A549 (cell line): ENCODE data around the gene DNAH1. TPM values are rescaled to one million over a fixed set of nuclear protein-coding genes. Genes with fewer than 3 reads are reported as not detected.

ENCODE experiments used
- ATAC-seq, 2 experiments: fragments of 200-7000 bp in 1 of 2; fragments of >200 bp in 1 of 2; cut with Nextera tagmentation in 1 of 2; cut with Tn5 transposase in 1 of 2; 3 replicates each; pipeline versions ENCODE4 v1.8.0 to v1.9.1; 2018 to 2020; ENCODE audit warnings: mild to moderate bottlenecking in 1 of 2, moderate library complexity in 1 of 2
- CTCF ChIA-PET: fragments of 300-600 bp; sonication (Branson Sonifier 250); formaldehyde crosslinking; extraction: SDS; loops from one replicate; lab custom pipeline; 2021; ENCODE audit warnings: antibody characterized with exemption, inconsistent platforms; lab: Yijun Ruan, JAX
- POLR2A ChIA-PET: fragments of 350-600 bp; formaldehyde crosslinking; extraction: SDS; loops from one replicate; lab custom pipeline; 2021; ENCODE audit warnings: antibody characterized with exemption, inconsistent platforms; lab: Yijun Ruan, JAX
- DNase-seq, 2 experiments: peaks; one replicate each; pipeline versions ENCODE4 v3.0.0 to v3.0.0-alpha.2; 2011 to 2016; ENCODE audit warnings: low read depth in 1 of 2, low spot score in 1 of 2
- FAIRE-seq: peaks from 2 replicates; lab custom pipeline; 2011; peaks lifted over from hg19 to GRCh38; lab: Jason Lieb, UNC
- H3K27ac ChIP-seq, 2 experiments: fragments of >200 bp; sonication (Bioruptor Twin); formaldehyde crosslinking; 3 replicates each; pipeline ENCODE4 v1.5.1; 2016 to 2017
- H3K4me1 ChIP-seq: fragments of >200 bp; sonication (Bioruptor Twin); formaldehyde crosslinking; 3 replicates; pipeline ENCODE4 v1.6.1; 2016
- H3K4me2 ChIP-seq: fragments of >200 bp; sonication (Bioruptor Twin); formaldehyde crosslinking; 3 replicates; pipeline ENCODE4 v1.6.1; 2016
- H3K4me3 ChIP-seq: fragments of >200 bp; sonication (Bioruptor Twin); formaldehyde crosslinking; 3 replicates; pipeline ENCODE4 v1.5.1; 2016
- H3K9me3 ChIP-seq: fragments of >200 bp; sonication (Bioruptor Twin); formaldehyde crosslinking; 3 replicates; pipeline ENCODE4 v1.6.1; 2016
- BHLHE40 ChIP-seq: IDR thresholded peaks from 2 replicates; pipeline ENCODE4 v1.6.1; 2012; ENCODE audit warnings: low read depth, low read length, inconsistent platforms
- EHF ChIP-seq: fragments of 250-450 bp; sonication (Bioruptor Pico); IDR thresholded peaks from 2 replicates; pipeline ENCODE4 v1.5.0; 2020; ENCODE audit warnings: mild to moderate bottlenecking
- EP300 ChIP-seq, 2 experiments: fragments of >200 bp; sonication (Bioruptor Twin); formaldehyde crosslinking; IDR thresholded peaks; 2 replicates in 1 of 2; 3 replicates in 1 of 2; pipeline ENCODE4 v1.6.1; 2016 to 2017
- FOSB ChIP-seq: fragments of 250-450 bp; sonication (Bioruptor Pico); IDR thresholded peaks from 2 replicates; pipeline ENCODE4 v1.5.0; 2020; ENCODE audit warnings: mild to moderate bottlenecking, moderate library complexity
- FOSL2 ChIP-seq, 2 experiments: fragments of 450-650 bp in 1 of 2; fragments of >200 bp in 1 of 2; sonication (Bioruptor Twin) in 1 of 2; formaldehyde crosslinking; IDR thresholded peaks; 2 replicates each; pipeline versions ENCODE4 v1.5.0 to v1.6.1; 2016 to 2020; ENCODE audit warnings: mild to moderate bottlenecking in 1 of 2, moderate library complexity in 1 of 2
- HOXA7 ChIP-seq: fragments of 250-450 bp; sonication (Bioruptor Pico); IDR thresholded peaks from 2 replicates; pipeline ENCODE4 v1.5.0; 2020; ENCODE audit warnings: mild to moderate bottlenecking, moderate library complexity
- HOXB13 ChIP-seq: fragments of 250-450 bp; sonication (Bioruptor Pico); IDR thresholded peaks from 2 replicates; pipeline ENCODE4 v1.5.0; 2020; ENCODE audit warnings: low read depth, mild to moderate bottlenecking, moderate library complexity
- HOXB5 ChIP-seq: fragments of 250-450 bp; sonication (Bioruptor Pico); IDR thresholded peaks from 2 replicates; pipeline ENCODE4 v1.5.0; 2020; ENCODE audit warnings: mild to moderate bottlenecking, moderate library complexity
- KDM1A ChIP-seq: fragments of 200-600 bp; sonication (generic); IDR thresholded peaks from 2 replicates; pipeline ENCODE4 v1.6.1; 2016; ENCODE audit warnings: low read depth, mild to moderate bottlenecking
- MYC ChIP-seq: IDR thresholded peaks from 2 replicates; pipeline ENCODE4 v1.6.1; 2012; ENCODE audit warnings: mild to moderate bottlenecking, inconsistent platforms, low read length, improper control_type of control experiment, borderline replicate concordance
- NPAS2 ChIP-seq: fragments of 250-450 bp; sonication (Bioruptor Pico); IDR thresholded peaks from 2 replicates; pipeline ENCODE4 v1.8.0; 2022; ENCODE audit warnings: mild to moderate bottlenecking, moderate library complexity, borderline replicate concordance
- PHF8 ChIP-seq: fragments of 200-600 bp; sonication (generic); IDR thresholded peaks from 2 replicates; pipeline ENCODE4 v1.6.1; 2016; ENCODE audit warnings: low read depth, mild to moderate bottlenecking, antibody characterized with exemption, moderate library complexity, borderline replicate concordance
- RARB ChIP-seq: fragments of 250-450 bp; sonication (Bioruptor Pico); IDR thresholded peaks from 2 replicates; pipeline ENCODE4 v1.8.0; 2021; ENCODE audit warnings: mild to moderate bottlenecking, moderate library complexity
- RFX5 ChIP-seq: fragments of 450-650 bp; IDR thresholded peaks from 2 replicates; pipeline ENCODE4 v1.7.1; 2014; ENCODE audit warnings: antibody characterized with exemption, mild to moderate bottlenecking, moderate library complexity
- TFCP2L1 ChIP-seq: fragments of 250-450 bp; sonication (Bioruptor Pico); IDR thresholded peaks from 2 replicates; pipeline ENCODE4 v1.5.0; 2021; ENCODE audit warnings: mild to moderate bottlenecking
- TP53 ChIP-seq: fragments of 250-450 bp; sonication (Bioruptor Pico); IDR thresholded peaks from 2 replicates; pipeline ENCODE4 v1.5.0; 2021; ENCODE audit warnings: mild to moderate bottlenecking, moderate library complexity
- ZFP36 ChIP-seq: fragments of 450-650 bp; IDR thresholded peaks from 2 replicates; pipeline ENCODE4 v1.6.1; 2014; ENCODE audit warnings: borderline replicate concordance; ENCODE audit not compliant: partially characterized antibody
- ZSCAN20 ChIP-seq: fragments of 250-450 bp; sonication (Bioruptor Pico); IDR thresholded peaks from 2 replicates; pipeline ENCODE4 v1.8.0; 2022; ENCODE audit warnings: mild to moderate bottlenecking, moderate library complexity
- WGBS: methylation state at CpG from one replicate; pipeline ENCODE4 v1.1.6; 2017; ENCODE audit errors: missing lambda C conversion rate; 5-methylcytosine and 5-hydroxymethylcytosine counted together
- polyA plus RNA-seq, 4 experiments: library from polyadenylated mRNA; depleted of rRNA in 3 of 4; stranded (reverse); fragments of >200 nt; fragmentation: RNase III in 1 of 4; extraction: RNeasy Plus Mini Kit Qiagen cat#74134 plus additional on column Dnase treatment in 1 of 4; gene quantifications; 2 replicates in 3 of 4; 3 replicates in 1 of 4; pipeline ENCODE4 v1.2.3, GENCODE V29; 2011 to 2017
- TF ChIP-seq, protein P1 (sequence below): fragments of >200 bp; sonication (Bioruptor Twin); formaldehyde crosslinking; IDR thresholded peaks from 3 replicates; pipeline ENCODE4 v1.5.1; 2016
- TF ChIP-seq, protein P2 (sequence below): fragments of 200-600 bp; sonication (generic); IDR thresholded peaks from 2 replicates; pipeline ENCODE4 v1.6.1; 2016; ENCODE audit warnings: antibody characterized with exemption, mild to moderate bottlenecking, moderate library complexity
- TF ChIP-seq, protein P3 (sequence below): IDR thresholded peaks from 2 replicates; pipeline ENCODE4 v1.6.1; 2012
- TF ChIP-seq, protein P4 (sequence below): fragments of >200 bp; sonication (Bioruptor Twin); formaldehyde crosslinking; IDR thresholded peaks from 2 replicates; pipeline ENCODE4 v1.6.1; 2016

The DNAH1 gene
- polyA plus RNA-seq, 2 of the 4 experiments (the other 2 are of a cell fraction) = 0.65 to 1.6 TPM

DNA sequence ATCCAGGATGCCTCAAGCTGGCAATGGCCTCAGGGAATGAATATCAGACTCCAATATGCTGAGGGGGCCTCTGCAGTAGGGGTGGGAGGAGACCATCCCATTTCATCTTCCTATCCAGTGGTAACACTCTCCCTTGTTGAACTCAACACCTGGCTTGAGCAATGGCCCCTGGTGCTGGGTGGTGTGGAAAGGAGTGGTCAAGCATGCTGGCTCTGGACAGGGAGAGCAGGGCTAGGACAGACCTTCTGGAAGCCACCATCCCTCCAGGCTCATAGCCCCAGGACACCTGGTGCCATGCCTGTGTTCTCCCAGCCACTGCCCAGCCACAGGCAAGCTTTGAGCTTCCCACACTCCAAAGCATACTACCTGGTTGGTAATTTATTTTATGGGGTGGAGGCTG, 9.6 kb downstream of the DNAH1 start:
- no peaks in the 10 kb centered on the region for H3K9me3 ChIP-seq
- H3K4me3 ChIP-seq = no peak overlapping the region
- CTCF ChIA-PET = interaction anchor here (6.9 kb wide), 1 partner anchor 14 kb away, joined by 56 read pairs; no protein-coding TSS in a partner anchor
- H3K4me2 ChIP-seq = no peak overlapping the region
- no peak overlapping the region for H3K27ac ChIP-seq
- no peak for DNase-seq
- TF ChIP-seq, protein P1, sequence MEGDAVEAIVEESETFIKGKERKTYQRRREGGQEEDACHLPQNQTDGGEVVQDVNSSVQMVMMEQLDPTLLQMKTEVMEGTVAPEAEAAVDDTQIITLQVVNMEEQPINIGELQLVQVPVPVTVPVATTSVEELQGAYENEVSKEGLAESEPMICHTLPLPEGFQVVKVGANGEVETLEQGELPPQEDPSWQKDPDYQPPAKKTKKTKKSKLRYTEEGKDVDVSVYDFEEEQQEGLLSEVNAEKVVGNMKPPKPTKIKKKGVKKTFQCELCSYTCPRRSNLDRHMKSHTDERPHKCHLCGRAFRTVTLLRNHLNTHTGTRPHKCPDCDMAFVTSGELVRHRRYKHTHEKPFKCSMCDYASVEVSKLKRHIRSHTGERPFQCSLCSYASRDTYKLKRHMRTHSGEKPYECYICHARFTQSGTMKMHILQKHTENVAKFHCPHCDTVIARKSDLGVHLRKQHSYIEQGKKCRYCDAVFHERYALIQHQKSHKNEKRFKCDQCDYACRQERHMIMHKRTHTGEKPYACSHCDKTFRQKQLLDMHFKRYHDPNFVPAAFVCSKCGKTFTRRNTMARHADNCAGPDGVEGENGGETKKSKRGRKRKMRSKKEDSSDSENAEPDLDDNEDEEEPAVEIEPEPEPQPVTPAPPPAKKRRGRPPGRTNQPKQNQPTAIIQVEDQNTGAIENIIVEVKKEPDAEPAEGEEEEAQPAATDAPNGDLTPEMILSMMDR = no peak
- TF ChIP-seq ZSCAN20 (no peak), ZFP36 (no peak), HOXA7 (CRISPR knock-in tag) (no peak), FOSB (CRISPR knock-in tag) (no peak)
- H3K4me1 ChIP-seq = no peaks in the 10 kb centered on the region
- no peak for FAIRE-seq
- POLR2A ChIA-PET = no interaction called here
- ATAC-seq = no peak

DNA sequence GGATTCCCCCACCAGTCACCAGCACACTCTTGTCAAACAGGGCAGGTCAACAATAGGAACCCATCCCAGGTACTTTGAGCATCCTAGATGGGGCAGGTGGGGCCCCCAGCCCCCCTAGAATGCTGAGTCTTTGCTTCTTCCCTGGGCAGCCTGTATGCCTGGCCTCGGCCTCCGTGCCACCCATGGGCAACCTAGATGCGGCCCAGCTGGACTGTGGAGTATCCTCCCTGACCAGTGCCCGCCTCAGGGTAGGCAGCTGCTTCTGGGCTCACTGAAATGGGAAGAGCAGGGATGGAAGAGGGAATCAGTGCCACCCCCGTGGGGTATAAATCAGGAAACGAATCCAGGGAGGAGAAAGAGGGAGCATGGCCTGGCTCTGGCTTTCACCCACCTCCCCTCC, 10.9 kb downstream of the DNAH1 start:
- H3K4me3 ChIP-seq = no peak overlapping the region
- FAIRE-seq = no peak
- H3K4me1 ChIP-seq = no peaks in the 10 kb centered on the region
- ChIA-PET POLR2A (no interaction called here), CTCF (interaction anchor here (1.4 to 6.9 kb wide), 4 partner anchors 13 to 107 kb away, joined by 4 to 56 read pairs (median 7); no protein-coding TSS in a partner anchor)
- ATAC-seq = no peak
- 64% methylated on average over 4 of the region's 6 CpGs for WGBS
- H3K9me3 ChIP-seq = no peaks in the 10 kb centered on the region
- DNase-seq = no peak
- no peak overlapping the region for H3K4me2 ChIP-seq
- no peak for TF ChIP-seq PHF8
- TF ChIP-seq BHLHE40 = no peak
- TF ChIP-seq KDM1A = no peak
- TF ChIP-seq TP53 = no peak
- TF ChIP-seq RFX5 = no peak
- TF ChIP-seq EP300 (IDR thresholded peaks at IDR 0.05) = no peak
- TF ChIP-seq, protein P2, sequence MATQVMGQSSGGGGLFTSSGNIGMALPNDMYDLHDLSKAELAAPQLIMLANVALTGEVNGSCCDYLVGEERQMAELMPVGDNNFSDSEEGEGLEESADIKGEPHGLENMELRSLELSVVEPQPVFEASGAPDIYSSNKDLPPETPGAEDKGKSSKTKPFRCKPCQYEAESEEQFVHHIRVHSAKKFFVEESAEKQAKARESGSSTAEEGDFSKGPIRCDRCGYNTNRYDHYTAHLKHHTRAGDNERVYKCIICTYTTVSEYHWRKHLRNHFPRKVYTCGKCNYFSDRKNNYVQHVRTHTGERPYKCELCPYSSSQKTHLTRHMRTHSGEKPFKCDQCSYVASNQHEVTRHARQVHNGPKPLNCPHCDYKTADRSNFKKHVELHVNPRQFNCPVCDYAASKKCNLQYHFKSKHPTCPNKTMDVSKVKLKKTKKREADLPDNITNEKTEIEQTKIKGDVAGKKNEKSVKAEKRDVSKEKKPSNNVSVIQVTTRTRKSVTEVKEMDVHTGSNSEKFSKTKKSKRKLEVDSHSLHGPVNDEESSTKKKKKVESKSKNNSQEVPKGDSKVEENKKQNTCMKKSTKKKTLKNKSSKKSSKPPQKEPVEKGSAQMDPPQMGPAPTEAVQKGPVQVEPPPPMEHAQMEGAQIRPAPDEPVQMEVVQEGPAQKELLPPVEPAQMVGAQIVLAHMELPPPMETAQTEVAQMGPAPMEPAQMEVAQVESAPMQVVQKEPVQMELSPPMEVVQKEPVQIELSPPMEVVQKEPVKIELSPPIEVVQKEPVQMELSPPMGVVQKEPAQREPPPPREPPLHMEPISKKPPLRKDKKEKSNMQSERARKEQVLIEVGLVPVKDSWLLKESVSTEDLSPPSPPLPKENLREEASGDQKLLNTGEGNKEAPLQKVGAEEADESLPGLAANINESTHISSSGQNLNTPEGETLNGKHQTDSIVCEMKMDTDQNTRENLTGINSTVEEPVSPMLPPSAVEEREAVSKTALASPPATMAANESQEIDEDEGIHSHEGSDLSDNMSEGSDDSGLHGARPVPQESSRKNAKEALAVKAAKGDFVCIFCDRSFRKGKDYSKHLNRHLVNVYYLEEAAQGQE = no peak
- TF ChIP-seq TFCP2L1 (CRISPR knock-in tag) = no peak
- TF ChIP-seq, protein P3, sequence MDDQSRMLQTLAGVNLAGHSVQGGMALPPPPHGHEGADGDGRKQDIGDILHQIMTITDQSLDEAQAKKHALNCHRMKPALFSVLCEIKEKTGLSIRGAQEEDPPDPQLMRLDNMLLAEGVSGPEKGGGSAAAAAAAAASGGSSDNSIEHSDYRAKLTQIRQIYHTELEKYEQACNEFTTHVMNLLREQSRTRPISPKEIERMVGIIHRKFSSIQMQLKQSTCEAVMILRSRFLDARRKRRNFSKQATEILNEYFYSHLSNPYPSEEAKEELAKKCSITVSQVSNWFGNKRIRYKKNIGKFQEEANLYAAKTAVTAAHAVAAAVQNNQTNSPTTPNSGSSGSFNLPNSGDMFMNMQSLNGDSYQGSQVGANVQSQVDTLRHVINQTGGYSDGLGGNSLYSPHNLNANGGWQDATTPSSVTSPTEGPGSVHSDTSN = no peak
- TF ChIP-seq FOSL2 (IDR thresholded peaks at IDR 0.05) = no peak
- TF ChIP-seq FOSL2 (CRISPR knock-in tag; IDR thresholded peaks at IDR 0.05) = no peak
- H3K27ac ChIP-seq = no peak overlapping the region

DNA sequence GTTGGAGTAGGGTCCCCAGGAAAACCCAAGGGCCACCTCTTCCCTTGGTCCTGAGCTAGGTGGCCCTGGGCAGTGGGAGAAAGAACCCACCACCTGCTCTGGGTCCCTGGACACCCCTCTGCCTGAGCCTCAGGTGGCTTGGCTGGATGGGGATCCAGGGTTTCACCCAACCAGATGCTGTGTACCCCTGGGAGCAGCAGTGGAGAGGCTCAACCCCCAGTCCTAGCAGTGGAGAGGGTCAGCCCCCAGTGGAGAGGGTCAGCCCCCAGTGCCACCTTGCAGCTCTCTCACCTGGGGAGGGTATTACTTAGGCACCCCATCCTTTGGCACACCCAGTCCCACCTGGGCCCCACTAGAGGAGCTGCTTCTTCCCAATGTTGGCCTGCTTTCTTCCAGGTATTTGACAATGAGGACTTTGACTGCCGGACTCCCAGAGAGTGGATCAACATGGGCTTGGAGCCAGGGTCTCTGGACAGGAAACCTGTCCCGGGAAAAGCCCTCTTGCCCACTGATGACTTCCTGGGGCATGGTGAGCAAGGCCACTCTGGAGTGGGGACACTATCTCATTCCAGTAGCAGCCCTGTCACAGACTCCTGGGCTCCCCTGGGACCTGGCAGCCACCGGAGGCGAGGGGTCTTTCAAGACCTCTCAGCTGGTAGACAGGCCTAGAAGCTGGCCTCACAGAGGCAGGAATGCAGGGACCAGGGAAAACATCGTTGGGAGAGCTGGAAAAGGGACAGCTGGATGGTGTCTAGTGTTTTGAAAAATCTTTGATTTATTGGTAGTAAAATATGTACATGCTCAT, 11.6 kb downstream of the DNAH1 start:
- H3K4me3 ChIP-seq = no peak overlapping the region
- ChIA-PET CTCF (interaction anchor here (0.7 to 6.9 kb wide), 6 partner anchors 12 to 108 kb away, joined by 3 to 56 read pairs (median 5); no protein-coding TSS in a partner anchor), POLR2A (no interaction called here)
- H3K27ac ChIP-seq = no peak overlapping the region
- DNase-seq = no peak
- no peak for FAIRE-seq
- H3K9me3 ChIP-seq = no peaks in the 10 kb centered on the region
- no peak overlapping the region for H3K4me2 ChIP-seq
- WGBS = 41% methylated on average over 2 of the region's 5 CpGs
- no peak for ATAC-seq
- H3K4me1 ChIP-seq = no peaks in the 10 kb centered on the region
- no peak for TF ChIP-seq FOSB (CRISPR knock-in tag)
- TF ChIP-seq EHF (CRISPR knock-in tag) = no peak
- no peak for TF ChIP-seq HOXB5
- TF ChIP-seq RARB (CRISPR knock-in tag) = no peak
- TF ChIP-seq NPAS2 (CRISPR knock-in tag) = no peak
- no peak for TF ChIP-seq HOXB13 (CRISPR knock-in tag)
- TF ChIP-seq, protein P2 = no peak
- TF ChIP-seq TP53 = no peak
- no peak for TF ChIP-seq MYC
- TF ChIP-seq, protein P4, sequence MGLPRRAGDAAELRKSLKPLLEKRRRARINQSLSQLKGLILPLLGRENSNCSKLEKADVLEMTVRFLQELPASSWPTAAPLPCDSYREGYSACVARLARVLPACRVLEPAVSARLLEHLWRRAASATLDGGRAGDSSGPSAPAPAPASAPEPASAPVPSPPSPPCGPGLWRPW = no peak
